Femur (tissue), 1 donor: ENCODE measurements around the gene ALG1.
"Not testable (repeated sequence)": the region's sequence is repeated elsewhere in the genome, so short reads cannot be mapped to it uniquely, and the experiment has no call there.

Source experiments
- DNase-seq: peaks from one replicate; pipeline ENCODE4 v3.0.0-alpha.2; 2017

Gene ALG1

GRCh38 chr16:5071681-5072333, at the start of gene ALG1:
TSS of gene ALG1 (plus strand) at chr16:5071843. CDS start at chr16:5071850, 7 bp downstream.
- peak; percentile 94 for DNase-seq

- DNase-seq, result no peak
These were observed 49.1 kb upstream of the ALG1 start for GRCh38 chr16:5022521-5022920.

GRCh38 chr16:5024632-5025031, 47.0 kb upstream of the ALG1 start:
- no peak for DNase-seq

- no peak for DNase-seq
These were observed 46.4 kb upstream of the ALG1 start for GRCh38 chr16:5025171-5025632.

- DNase-seq, result no peak
These were observed 45.0 kb upstream of the ALG1 start for GRCh38 chr16:5026664-5027063.

- no peak for DNase-seq
These were observed 44.6 kb upstream of the ALG1 start for GRCh38 chr16:5027086-5027485.

GRCh38 chr16:5027575-5028235, 43.9 kb upstream of the ALG1 start:
- no peak for DNase-seq

GRCh38 chr16:5028950-5029475, 42.6 kb upstream of the ALG1 start:
- no peak for DNase-seq

- DNase-seq, result no peak
These were observed 41.3 kb upstream of the ALG1 start for GRCh38 chr16:5030251-5030870.

- DNase-seq, result no peak
These were observed 40.0 kb upstream of the ALG1 start for GRCh38 chr16:5031601-5032000.

GRCh38 chr16:5032748-5033167, 38.9 kb upstream of the ALG1 start:
- peak; percentile 7 for DNase-seq

GRCh38 chr16:5033256-5034166, 38.1 kb upstream of the ALG1 start, which contains the start of gene NAGPA:
TSS of gene NAGPA (minus strand) at chr16:5033935. CDS start at chr16:5033914, 21 bp downstream.
- DNase-seq, result peak; percentile 94

- no peak for DNase-seq
These were observed 37.5 kb upstream of the ALG1 start for GRCh38 chr16:5034167-5034523.

GRCh38 chr16:5035909-5036227, 35.8 kb upstream of the ALG1 start:
- DNase-seq, result no peak

- no peak for DNase-seq
These were observed 35.2 kb upstream of the ALG1 start for GRCh38 chr16:5036228-5037156.

GRCh38 chr16:5040451-5040850, 31.2 kb upstream of the ALG1 start:
- DNase-seq, result no peak

GRCh38 chr16:5041600-5042133, 30.0 kb upstream of the ALG1 start:
- no peak for DNase-seq

- no peak for DNase-seq
These were observed 29.0 kb upstream of the ALG1 start for GRCh38 chr16:5042574-5043171.

GRCh38 chr16:5044011-5044540, 27.6 kb upstream of the ALG1 start:
- DNase-seq, result no peak

GRCh38 chr16:5044581-5044980, 27.1 kb upstream of the ALG1 start:
- DNase-seq, result not testable (repeated sequence)
